Fibroblast of lung (primary cell): Measurements from ENCODE around the gene RUNX2. TPM values are rescaled to one million over a fixed set of nuclear protein-coding genes. Genes with fewer than 3 reads are reported as not detected.

Experiments used
- DNase-seq, 2 donors: peaks; one replicate each; pipeline versions ENCODE4 v3.0.0 to v3.0.0-alpha.2; 2010; ENCODE audit warnings: low read depth in 2 of 2
- H2AFZ ChIP-seq: 2 replicates; pipeline ENCODE4 v1.5.1; 2012; ENCODE audit warnings: low read length, control low read depth, inconsistent platforms
- H3K27ac ChIP-seq: 2 replicates; pipeline ENCODE4 v1.5.1; 2011; ENCODE audit warnings: low read length, control low read depth; ENCODE audit not compliant: insufficient read depth
- H3K27me3 ChIP-seq: 2 replicates; pipeline ENCODE4 v1.5.1; 2011; ENCODE audit warnings: mild to moderate bottlenecking, low read length; ENCODE audit not compliant: control insufficient read depth, insufficient read depth
- H3K36me3 ChIP-seq: 2 replicates; pipeline ENCODE4 v1.5.1; 2011; ENCODE audit warnings: low read length; ENCODE audit not compliant: control insufficient read depth, insufficient read depth
- H3K4me1 ChIP-seq: 2 replicates; pipeline ENCODE4 v1.5.1; 2011; ENCODE audit warnings: low read length; ENCODE audit not compliant: control insufficient read depth, insufficient read depth; ENCODE audit errors: extremely low read depth
- H3K4me2 ChIP-seq: 2 replicates; pipeline ENCODE4 v1.5.1; 2011; ENCODE audit warnings: low read length, control low read depth; ENCODE audit not compliant: insufficient read depth; ENCODE audit errors: extremely low read depth
- H3K4me3 ChIP-seq, 4 experiments: fragments of 200-600 bp in 1 of 4; sonication (generic) in 1 of 4; replicated peaks in 1 of 4; 2 replicates each; pipeline ENCODE4 v1.5.1; 2011 to 2016; ENCODE audit warnings: low read length in 4 of 4, low read depth in 3 of 4, mild to moderate bottlenecking in 3 of 4, control low read depth in 2 of 4, inconsistent platforms in 1 of 4, mixed read lengths in 1 of 4; ENCODE audit not compliant: insufficient read depth in 1 of 4; ENCODE audit errors: control extremely low read depth in 1 of 4
- H3K79me2 ChIP-seq: 2 replicates; pipeline ENCODE4 v1.5.1; 2012; ENCODE audit warnings: mild to moderate bottlenecking, low read length, inconsistent platforms; ENCODE audit not compliant: control insufficient read depth, insufficient read depth
- H3K9ac ChIP-seq: 2 replicates; pipeline ENCODE4 v1.5.1; 2011; ENCODE audit warnings: mild to moderate bottlenecking, low read length, control low read depth; ENCODE audit not compliant: insufficient read depth
- H3K9me3 ChIP-seq: 2 replicates; pipeline ENCODE4 v1.5.1; 2012; ENCODE audit warnings: low read depth, low read length; ENCODE audit not compliant: control insufficient read depth, insufficient read depth
- H4K20me1 ChIP-seq: 2 replicates; pipeline ENCODE4 v1.5.1; 2011; ENCODE audit warnings: low read length; ENCODE audit not compliant: control insufficient read depth, insufficient read depth; ENCODE audit errors: extremely low read depth
- CTCF ChIP-seq, 2 donors: IDR thresholded peaks in 1 of 2; conservative IDR thresholded peaks in 1 of 2; 1 replicate in 1 of 2; 2 replicates in 1 of 2; pipeline ENCODE4 v1.5.1; 2011 to 2012; ENCODE audit warnings: low read length in 2 of 2, control low read depth in 1 of 2, inconsistent platforms in 1 of 2, low read depth in 1 of 2, mild to moderate bottlenecking in 1 of 2
- EZH2 ChIP-seq: IDR thresholded peaks from 2 replicates; pipeline ENCODE4 v1.5.1; 2012; ENCODE audit warnings: low read length, control low read depth, mild to moderate bottlenecking; ENCODE audit errors: missing control alignments
- polyA plus RNA-seq, 2 donors: library from polyadenylated mRNA; depleted of rRNA in 1 of 2; stranded (reverse) in 1 of 2; unstranded in 1 of 2; fragments of >200 nt; gene quantifications; 2 replicates each; pipeline ENCODE4 v1.2.1, GENCODE V29; 2011 to 2012; ENCODE audit warnings: missing spikeins in 1 of 2
- total RNA-seq: library from RNA; depleted of rRNA; stranded (reverse); fragments of >200 nt; gene quantifications from 2 replicates; pipeline ENCODE4 v1.2.1, GENCODE V29; 2014

RUNX2 gene
- total and polyA plus RNA-seq, 2 donors (not counting 1 experiment from before 2014, with no cell fraction given): 2.5 to 4.5 TPM

GRCh38 chr6:45301348-45302142, 26.6 kb upstream of the RUNX2 start:
- H3K4me3 ChIP-seq: no peak overlapping the region
- no peak overlapping the region for H2AFZ ChIP-seq
- H3K36me3 ChIP-seq: no peaks in the 10 kb centered on the region
- no peak overlapping the region for H3K27ac ChIP-seq
- H3K9me3 ChIP-seq: no peaks in the 10 kb centered on the region
- H3K79me2 ChIP-seq: no peaks in the 10 kb centered on the region
- no peaks in the 10 kb centered on the region for H4K20me1 ChIP-seq
- H3K27me3 ChIP-seq: no peaks in the 10 kb centered on the region
- H3K9ac ChIP-seq: no peak overlapping the region
- no peak for TF ChIP-seq CTCF (conservative IDR thresholded peaks at IDR 0.05 in 1 of 2, IDR thresholded peaks at IDR 0.05 in 1 of 2; ENCODE audit: low read depth in 1 of 2, low read length in 2 of 2)
- TF ChIP-seq EZH2: no peak
- no peak overlapping the region for H3K4me2 ChIP-seq
- DNase-seq: no peak
- no peaks in the 10 kb centered on the region for H3K4me1 ChIP-seq

GRCh38 chr6:45302832-45303231, 25.3 kb upstream of the RUNX2 start:
- Histone ChIP-seq H3K27me3 (no peaks in the 10 kb centered on the region), H3K79me2 (no peaks in the 10 kb centered on the region), H3K36me3 (no peaks in the 10 kb centered on the region), H3K27ac (no peak overlapping the region), H3K9me3 (no peaks in the 10 kb centered on the region), H3K4me1 (no peaks in the 10 kb centered on the region), H3K4me2 (no peak overlapping the region), H3K9ac (no peak overlapping the region), H3K4me3 (no peak overlapping the region), H4K20me1 (no peaks in the 10 kb centered on the region), H2AFZ (no peak overlapping the region)
- no peak for TF ChIP-seq EZH2
- no peak for DNase-seq

DNA sequence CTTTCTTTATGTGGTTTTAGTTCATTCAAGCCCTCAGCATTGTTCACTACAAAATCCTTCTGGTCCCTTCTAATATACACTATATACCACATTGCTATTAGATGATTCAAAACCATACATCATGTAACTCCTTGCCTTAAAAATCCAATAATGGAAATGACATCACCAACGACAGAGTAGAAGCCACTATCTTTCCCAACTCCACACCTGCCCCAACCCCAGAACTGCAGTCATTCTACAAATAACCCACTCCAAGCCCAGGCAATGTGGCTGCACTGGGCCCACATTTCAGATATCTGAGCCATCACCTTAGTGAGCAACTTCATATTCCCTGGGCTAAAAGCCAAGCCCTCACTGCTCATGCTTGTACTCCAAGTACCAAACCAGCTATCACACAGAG, 22.6 kb upstream of the RUNX2 start:
- H2AFZ ChIP-seq: no peak overlapping the region
- no peak overlapping the region for H3K4me3 ChIP-seq
- peak in 1 of 2 donors; percentile 38 for DNase-seq

More for the DNA sequence above, 22.6 kb upstream of the RUNX2 start:
- Histone ChIP-seq H3K27ac (no peak overlapping the region), H3K79me2 (no peaks in the 10 kb centered on the region), H4K20me1 (no peaks in the 10 kb centered on the region), H3K4me2 (no peak overlapping the region), H3K4me1 (no peaks in the 10 kb centered on the region), H3K9me3 (no peaks in the 10 kb centered on the region), H3K36me3 (no peaks in the 10 kb centered on the region), H3K27me3 (no peaks in the 10 kb centered on the region), H3K9ac (no peak overlapping the region)
- TF ChIP-seq EZH2: no peak
- no peak for TF ChIP-seq CTCF (conservative IDR thresholded peaks at IDR 0.05 in 1 of 2, IDR thresholded peaks at IDR 0.05 in 1 of 2; ENCODE audit: low read depth in 1 of 2, low read length in 2 of 2)
